Esophagus muscularis mucosa (tissue), 4 donors: Measurements from ENCODE around the gene WFDC5. TPM values are rescaled to one million over a fixed set of nuclear protein-coding genes. Genes with fewer than 3 reads are reported as not detected.

Source experiments
- DNase-seq: peaks from one replicate; pipeline ENCODE4 v3.0.0-alpha.2; 2017; ENCODE audit errors: extremely low spot score
- H3K27ac ChIP-seq, 4 donors: fragments of 200-600 bp; sonication (generic); replicated peaks in 1 of 4; 1 replicate in 3 of 4; 2 replicates in 1 of 4; pipeline ENCODE4 v1.5.1; 2016 to 2019; ENCODE audit warnings: mild to moderate bottlenecking in 1 of 4
- H3K27me3 ChIP-seq, 4 donors: fragments of 200-600 bp; sonication (generic); one replicate each; pipeline versions ENCODE4 v1.5.1 to v1.6.0; 2016 to 2019
- H3K36me3 ChIP-seq, 4 donors: fragments of 200-600 bp; sonication (generic); one replicate each; pipeline ENCODE4 v1.5.1; 2016 to 2019
- H3K4me1 ChIP-seq, 4 donors: fragments of 200-600 bp; sonication (generic); one replicate each; pipeline ENCODE4 v1.5.1; 2016 to 2019
- H3K4me3 ChIP-seq, 4 donors: fragments of 200-600 bp; sonication (generic); 1 replicate in 2 of 4; 2 replicates in 2 of 4; pipeline ENCODE4 v1.5.1; 2016 to 2019; ENCODE audit warnings: mild to moderate bottlenecking in 4 of 4, moderate library complexity in 1 of 4
- H3K9me3 ChIP-seq, 4 donors: fragments of 200-600 bp; sonication (generic); 1 replicate in 3 of 4; 2 replicates in 1 of 4; pipeline ENCODE4 v1.5.1; 2016 to 2019
- EP300 ChIP-seq: sonication (generic); formaldehyde crosslinking; IDR thresholded peaks from one replicate; pipeline ENCODE4 v1.6.1; 2017; ENCODE audit warnings: antibody characterized with exemption
- POLR2A ChIP-seq: fragments of 450-650 bp; IDR thresholded peaks from one replicate; pipeline ENCODE4 v1.6.1; 2017; ENCODE audit warnings: antibody characterized with exemption, moderate library complexity, mild to moderate bottlenecking, low read depth
- POLR2AphosphoS5 ChIP-seq, 2 donors: sonication (generic); formaldehyde crosslinking; IDR thresholded peaks; one replicate each; pipeline ENCODE4 v1.6.1; 2017; ENCODE audit warnings: antibody characterized with exemption in 2 of 2
- WGBS: methylation state at CpG from one replicate; pipeline ENCODE4 v1.1.5; 2018; 5-methylcytosine and 5-hydroxymethylcytosine counted together
- intact Hi-C: fragments of 100-400 bp; cut with DNase I; formaldehyde crosslinking; loops from one replicate; pipeline ENCODE4 v1.15.1; 2023
- total RNA-seq, 4 donors: library from RNA; depleted of rRNA; stranded (reverse); fragments of >200 nt; gene quantifications; one replicate each; pipeline versions ENCODE4 v1.1.0 to v1.2.1, GENCODE V29; 2016
- TF ChIP-seq, protein P1 (sequence below), 3 experiments: fragments of 200-600 bp in 2 of 3; fragments of 450-650 bp in 1 of 3; sonication (generic) in 2 of 3; IDR thresholded peaks; one replicate each; pipeline ENCODE4 v1.5.1; 2017 to 2019; ENCODE audit warnings: antibody characterized with exemption in 3 of 3, mild to moderate bottlenecking in 2 of 3, moderate library complexity in 1 of 3

Gene WFDC5
- total RNA-seq, 4 donors from 2014 or later = not detected

DNA sequence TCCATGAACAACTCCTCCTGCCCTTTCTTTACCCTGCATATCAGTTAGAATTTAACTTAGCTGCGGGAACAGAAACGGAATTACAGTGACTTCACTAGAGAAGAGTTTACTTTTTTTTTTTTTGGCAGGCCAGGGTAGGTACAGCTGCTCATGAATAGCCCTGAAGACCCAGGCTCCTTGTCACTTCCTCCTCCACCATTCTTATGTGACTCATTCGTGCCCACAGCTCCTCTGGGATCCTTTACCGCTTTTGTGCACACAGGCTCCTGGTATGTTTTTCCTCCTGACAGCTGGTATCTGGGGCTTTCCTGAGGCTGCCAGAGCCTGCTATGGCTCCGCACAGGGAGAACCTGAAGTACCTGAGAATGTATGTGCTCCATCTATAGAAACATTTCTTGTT, 10.2 kb downstream of the WFDC5 start:
- peaks cover 0 to 5% (median 0%) of the 10 kb centered on the region in 4 donors for H3K9me3 ChIP-seq
- H3K27me3 ChIP-seq = peaks cover 0 to 55% (median 7%) of the 10 kb centered on the region in 4 donors
- no peaks in the 10 kb centered on the region for H3K36me3 ChIP-seq
- no peak for TF ChIP-seq EP300
- TF ChIP-seq, protein P1, sequence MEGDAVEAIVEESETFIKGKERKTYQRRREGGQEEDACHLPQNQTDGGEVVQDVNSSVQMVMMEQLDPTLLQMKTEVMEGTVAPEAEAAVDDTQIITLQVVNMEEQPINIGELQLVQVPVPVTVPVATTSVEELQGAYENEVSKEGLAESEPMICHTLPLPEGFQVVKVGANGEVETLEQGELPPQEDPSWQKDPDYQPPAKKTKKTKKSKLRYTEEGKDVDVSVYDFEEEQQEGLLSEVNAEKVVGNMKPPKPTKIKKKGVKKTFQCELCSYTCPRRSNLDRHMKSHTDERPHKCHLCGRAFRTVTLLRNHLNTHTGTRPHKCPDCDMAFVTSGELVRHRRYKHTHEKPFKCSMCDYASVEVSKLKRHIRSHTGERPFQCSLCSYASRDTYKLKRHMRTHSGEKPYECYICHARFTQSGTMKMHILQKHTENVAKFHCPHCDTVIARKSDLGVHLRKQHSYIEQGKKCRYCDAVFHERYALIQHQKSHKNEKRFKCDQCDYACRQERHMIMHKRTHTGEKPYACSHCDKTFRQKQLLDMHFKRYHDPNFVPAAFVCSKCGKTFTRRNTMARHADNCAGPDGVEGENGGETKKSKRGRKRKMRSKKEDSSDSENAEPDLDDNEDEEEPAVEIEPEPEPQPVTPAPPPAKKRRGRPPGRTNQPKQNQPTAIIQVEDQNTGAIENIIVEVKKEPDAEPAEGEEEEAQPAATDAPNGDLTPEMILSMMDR (IDR thresholded peaks at IDR 0.05) = no peak
- TF ChIP-seq POLR2A = no peak
- no peak for TF ChIP-seq POLR2AphosphoS5 (IDR thresholded peaks at IDR 0.05)
- no peak for DNase-seq
- intact Hi-C loops = no loop called here
- H3K4me3 ChIP-seq = no peak overlapping the region
- 83% methylated on average over 5 of the region's 5 CpGs for WGBS
- peaks cover 0 to 7% (median 6%) of the 10 kb centered on the region in 4 donors for H3K4me1 ChIP-seq
- no peak overlapping the region for H3K27ac ChIP-seq

DNA sequence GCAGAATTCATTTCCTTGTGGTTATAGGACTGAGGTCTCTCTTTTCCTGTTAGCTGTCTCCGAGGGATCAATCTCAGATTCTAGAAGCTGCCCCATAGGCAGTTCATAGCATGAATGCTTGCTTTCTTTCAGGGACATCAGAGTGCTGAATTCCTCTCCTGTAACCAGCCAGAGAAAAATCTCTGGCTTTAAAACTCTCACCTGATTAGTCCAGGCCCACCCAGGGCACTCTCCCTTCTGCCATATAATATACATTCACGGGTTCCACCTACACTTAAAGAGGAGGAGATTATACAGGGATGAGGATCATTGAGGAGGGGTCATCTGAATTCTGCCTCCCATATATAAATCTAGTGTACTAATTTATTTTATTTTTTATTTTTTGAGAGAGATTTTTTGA, 11.9 kb downstream of the WFDC5 start:
- no peak for DNase-seq
- peaks cover 0 to 66% (median 14%) of the 10 kb centered on the region in 4 donors for H3K27me3 ChIP-seq
- H3K27ac ChIP-seq = no peak overlapping the region
- peaks cover 0 to 5% (median 0%) of the 10 kb centered on the region in 4 donors for H3K9me3 ChIP-seq
- intact Hi-C loops = no loop called here
- no peak overlapping the region for H3K4me3 ChIP-seq
- peaks cover 2 to 14% (median 13%) of the 10 kb centered on the region in 4 donors for H3K4me1 ChIP-seq
- WGBS = 83% methylated on average over 2 of the region's 2 CpGs
- H3K36me3 ChIP-seq = no peaks in the 10 kb centered on the region
- TF ChIP-seq, protein P1 (IDR thresholded peaks at IDR 0.05) = no peak
- TF ChIP-seq EP300 (no peak), POLR2AphosphoS5 (IDR thresholded peaks at IDR 0.05) (no peak), POLR2A (no peak)

DNA sequence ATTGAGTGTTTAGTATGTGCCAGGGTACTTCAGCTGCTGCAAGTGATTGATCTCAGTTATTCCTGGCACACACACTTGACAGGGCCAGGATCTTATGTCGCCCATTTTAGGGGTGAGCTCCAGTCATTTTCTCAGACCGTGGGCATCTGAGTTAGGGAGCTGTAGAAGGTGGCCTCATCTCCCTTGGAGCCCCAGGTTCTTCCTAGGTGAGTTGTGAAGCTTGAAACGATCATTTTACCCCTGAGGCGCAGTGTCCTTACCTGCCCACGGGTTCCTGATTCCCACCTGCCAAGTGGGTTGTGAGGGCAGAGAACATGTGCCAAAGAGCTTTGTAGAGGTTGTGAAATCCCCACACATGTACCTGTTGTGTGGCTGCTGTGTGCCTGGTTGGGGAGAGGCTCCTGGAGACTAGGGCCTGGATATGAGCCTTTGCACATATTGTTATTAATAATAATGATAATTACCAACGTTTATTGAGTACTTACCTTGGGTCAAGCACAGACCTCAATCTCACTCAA, 13.6 kb downstream of the WFDC5 start:
- Histone ChIP-seq H3K36me3 (no peaks in the 10 kb centered on the region), H3K27ac (no peak overlapping the region), H3K4me3 (no peak overlapping the region), H3K4me1 (peaks cover 6 to 23% (median 20%) of the 10 kb centered on the region in 4 donors), H3K9me3 (peaks cover 0 to 5% (median 0%) of the 10 kb centered on the region in 4 donors), H3K27me3 (peaks cover 0 to 74% (median 29%) of the 10 kb centered on the region in 4 donors)
- intact Hi-C loops = no loop called here
- TF ChIP-seq POLR2AphosphoS5 (IDR thresholded peaks at IDR 0.05) (no peak), EP300 (no peak), POLR2A (no peak)
- TF ChIP-seq, protein P1 (IDR thresholded peaks at IDR 0.05) = no peak
- DNase-seq = no peak
- WGBS = 79% methylated on average over 5 of the region's 6 CpGs

DNA sequence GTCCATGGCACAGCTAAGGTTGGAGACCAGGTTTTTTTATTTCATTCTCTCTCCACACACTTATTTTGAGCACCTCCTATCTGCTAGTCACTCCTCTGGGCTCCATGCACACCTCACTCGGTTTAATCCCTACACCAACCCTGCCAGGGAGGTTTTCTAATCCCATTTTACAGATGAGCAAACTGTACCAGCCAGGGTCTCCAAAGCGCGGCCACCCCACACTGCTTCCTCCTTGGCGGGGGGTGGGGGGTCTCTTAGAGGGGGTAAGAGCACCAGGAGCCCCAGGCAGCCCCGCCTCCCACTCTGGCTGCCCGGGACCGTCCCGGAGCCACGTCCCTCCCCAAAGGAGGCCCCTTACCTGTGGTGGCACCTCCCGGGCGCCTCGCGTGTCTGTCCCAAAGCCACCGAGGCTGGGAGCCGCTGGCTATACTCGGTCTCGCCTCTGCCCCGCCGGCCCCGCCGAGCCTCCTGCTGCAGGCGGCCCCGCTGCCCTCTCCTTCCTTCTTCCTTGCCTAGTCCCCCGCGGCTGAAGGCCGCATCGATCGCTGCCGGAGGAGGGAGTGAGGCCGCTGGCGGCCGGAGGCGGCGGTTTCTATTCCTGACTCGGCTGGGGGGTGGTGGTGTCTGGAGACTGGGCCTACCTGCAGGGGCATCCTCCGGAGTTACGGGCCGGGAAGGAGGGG, 14.3 kb downstream of the WFDC5 start, which contains the start of gene KCNS1:
Gene KCNS1 (minus strand): TSS at position 565 of the 683 bp plus-strand sequence. CDS start 1,891 bp downstream, outside the sequence.
- no peak within 1 kb of the TSS for H3K27ac ChIP-seq
- TF ChIP-seq EP300 (no peak), POLR2AphosphoS5 (IDR thresholded peaks at IDR 0.05) (no peak), POLR2A (no peak)
- TF ChIP-seq, protein P1 (IDR thresholded peaks at IDR 0.05) = no peak
- H3K36me3 ChIP-seq = no peaks in the 10 kb centered on the region
- H3K9me3 ChIP-seq = peaks cover 0 to 5% (median 0%) of the 10 kb centered on the region in 4 donors
- peaks cover 0 to 75% (median 32%) of the 10 kb centered on the region in 4 donors for H3K27me3 ChIP-seq
- DNase-seq = no peak
- H3K4me3 ChIP-seq = peak within 1 kb of the TSS in 1 of 4 donors; percentile 3
- 38% methylated on average over 4 of the region's 38 CpGs for WGBS
- peaks cover 6 to 25% (median 20%) of the 10 kb centered on the region in 4 donors for H3K4me1 ChIP-seq
- intact Hi-C loops = no loop called here
